ENCODE data around the gene RBMS3.

- TF ChIP-seq CTCF (IDR thresholded peaks at IDR 0.05; ENCODE audit: insufficient read depth, low read depth, low read length) (no peak), EZH2 (IDR thresholded peaks at IDR 0.05; ENCODE audit: insufficient read depth, low read length) (no peak)
These were observed 234.0 kb downstream of the RBMS3 start for GRCh38 chr3:29514912-29515311.
